ENCODE measurements around the gene CNTNAP2. TPM values are rescaled to one million over a fixed set of nuclear protein-coding genes. Genes with fewer than 3 reads are reported as not detected.

Gene CNTNAP2
- total and polyA plus RNA-seq, 2 experiments from 2014 or later = not detected

DNA sequence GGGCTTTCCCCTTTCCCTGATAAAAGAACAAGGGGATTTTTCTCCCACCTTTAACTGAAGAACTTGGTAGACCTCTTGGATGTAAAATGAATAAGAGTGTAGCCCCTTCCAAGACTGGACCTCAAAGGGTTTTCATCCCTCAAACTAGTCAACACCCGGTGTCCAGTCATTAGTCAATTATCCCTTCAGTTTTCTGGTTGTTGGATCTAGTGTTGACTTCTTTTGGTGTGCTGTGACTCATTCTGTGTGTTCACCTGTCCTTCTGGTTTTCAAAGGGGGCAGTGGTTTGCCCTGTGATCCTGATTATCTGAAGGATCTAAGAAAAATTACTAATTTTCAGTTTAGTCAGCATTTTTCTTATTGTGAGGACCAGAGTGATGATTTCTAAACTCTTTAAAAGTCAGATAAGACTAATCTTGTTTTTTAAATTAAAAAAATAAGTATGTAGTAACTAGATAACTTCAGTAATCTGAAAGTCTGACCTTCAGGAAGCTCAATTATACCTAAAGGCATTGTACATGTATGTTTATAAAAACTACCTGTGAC lies 583.5 kb downstream of the CNTNAP2 start:
- 24 to 45% methylated on average over 1 of the region's 1 CpG for WGBS, 2 experiments (ENCODE audit: low coverage in 1 of 2, low lambda C conversion rate in 2 of 2, missing lambda C conversion rate in 2 of 2)
- TF ChIP-seq EZH2phosphoT487 (IDR thresholded peaks at IDR 0.05; ENCODE audit: insufficient read depth, low read depth) (no peak), EZH2 (IDR thresholded peaks at IDR 0.05; ENCODE audit: insufficient read depth, poor library complexity, severe bottlenecking) (no peak)

DNA sequence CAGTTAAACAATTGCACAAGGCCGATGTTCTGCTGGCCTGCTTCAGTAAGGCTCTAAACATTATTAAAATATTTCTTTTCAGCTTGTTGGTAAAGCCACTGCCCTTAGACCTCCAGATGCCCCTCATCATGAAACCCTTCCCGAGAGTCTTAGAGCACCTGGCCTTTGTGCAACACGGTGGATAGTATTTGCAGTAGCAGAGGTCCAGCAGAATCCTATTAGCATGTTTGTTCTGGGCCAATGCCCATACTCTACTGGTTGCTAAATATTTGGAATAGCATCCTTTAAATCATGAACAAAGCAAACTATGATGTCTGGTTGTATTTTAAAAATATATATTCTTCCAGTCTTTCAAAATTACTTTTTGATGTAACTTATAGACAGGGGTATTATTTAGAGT lies 584.6 kb downstream of the CNTNAP2 start:
- Histone ChIP-seq H4K20me1 (ENCODE audit: insufficient read depth) (no peaks in the 10 kb centered on the region), H3K4me2 (ENCODE audit: unreplicated experiment) (no peak overlapping the region), H3K9me3 (ENCODE audit: low read depth) (no peaks in the 10 kb centered on the region), H3K9ac (no peak overlapping the region), H3K27ac (no peak overlapping the region), H3K4me3 (no peak overlapping the region), H3K9me2 (ENCODE audit: insufficient read depth) (no peaks in the 10 kb centered on the region), H3F3A (ENCODE audit: insufficient read depth) (no peaks in the 10 kb centered on the region), H3K36me3 (ENCODE audit: low read depth) (no peaks in the 10 kb centered on the region), H2AFZ (no peak overlapping the region), H3K79me2 (ENCODE audit: insufficient read depth) (no peaks in the 10 kb centered on the region), H3K27me3 (replicated peaks; ENCODE audit: insufficient read depth) (no peaks in the 10 kb centered on the region), H3K4me1 (ENCODE audit: insufficient read depth) (no peaks in the 10 kb centered on the region)
- TF ChIP-seq EZH2phosphoT487 (IDR thresholded peaks at IDR 0.05; ENCODE audit: insufficient read depth, low read depth) (no peak), EZH2 (IDR thresholded peaks at IDR 0.05; ENCODE audit: insufficient read depth, poor library complexity, severe bottlenecking) (no peak)
- WGBS, 2 experiments (ENCODE audit: low coverage in 1 of 2, low lambda C conversion rate in 2 of 2, missing lambda C conversion rate in 2 of 2) = 7 to 13% methylated on average over 3 of the region's 3 CpGs
- DNase-seq = no peak
- in situ Hi-C loops (cut with MboI) = no loop called here

More for the DNA sequence above, 583.5 kb downstream of the CNTNAP2 start:
- H3K27ac ChIP-seq = no peak overlapping the region
- H2AFZ ChIP-seq = no peak overlapping the region
- no peaks in the 10 kb centered on the region for H3K9me2 ChIP-seq (ENCODE audit: insufficient read depth)
- no peak for DNase-seq
- H3K9me3 ChIP-seq (ENCODE audit: low read depth) = no peaks in the 10 kb centered on the region
- H3K4me1 ChIP-seq (ENCODE audit: insufficient read depth) = no peaks in the 10 kb centered on the region
- H3F3A ChIP-seq (ENCODE audit: insufficient read depth) = no peaks in the 10 kb centered on the region
- H3K4me3 ChIP-seq = no peak overlapping the region
- no peak overlapping the region for H3K4me2 ChIP-seq (ENCODE audit: unreplicated experiment)
- no peaks in the 10 kb centered on the region for H3K36me3 ChIP-seq (ENCODE audit: low read depth)
- no peaks in the 10 kb centered on the region for H3K79me2 ChIP-seq (ENCODE audit: insufficient read depth)
- in situ Hi-C loops (cut with MboI) = no loop called here
- no peaks in the 10 kb centered on the region for H3K27me3 ChIP-seq (replicated peaks; ENCODE audit: insufficient read depth)
- no peaks in the 10 kb centered on the region for H4K20me1 ChIP-seq (ENCODE audit: insufficient read depth)
- no peak overlapping the region for H3K9ac ChIP-seq

DNA sequence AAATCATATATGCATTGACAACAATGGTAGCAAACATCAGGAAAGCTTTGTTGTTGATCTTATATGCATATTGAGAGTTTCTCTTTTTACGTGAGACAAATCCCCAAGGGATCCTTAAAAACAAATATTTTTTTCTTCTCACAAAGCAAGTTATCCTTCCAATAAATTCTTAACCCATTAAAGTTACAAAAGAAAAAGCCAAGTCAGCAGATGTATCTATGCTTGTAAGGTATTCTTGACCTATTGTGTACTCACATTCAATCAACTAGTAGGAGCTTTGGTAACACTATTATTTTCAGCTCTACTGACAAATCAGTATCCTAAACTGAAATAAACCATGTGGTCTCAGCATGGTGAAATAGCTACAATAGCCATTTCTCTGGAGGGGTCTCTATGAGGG lies 586.3 kb downstream of the CNTNAP2 start:
- Histone ChIP-seq H3F3A (ENCODE audit: insufficient read depth) (no peaks in the 10 kb centered on the region), H3K36me3 (ENCODE audit: low read depth) (no peaks in the 10 kb centered on the region), H3K9me2 (ENCODE audit: insufficient read depth) (no peaks in the 10 kb centered on the region), H3K9me3 (ENCODE audit: low read depth) (no peaks in the 10 kb centered on the region), H3K79me2 (ENCODE audit: insufficient read depth) (no peaks in the 10 kb centered on the region), H3K27ac (no peak overlapping the region), H3K4me1 (ENCODE audit: insufficient read depth) (no peaks in the 10 kb centered on the region), H3K4me2 (ENCODE audit: unreplicated experiment) (no peak overlapping the region), H3K27me3 (replicated peaks; ENCODE audit: insufficient read depth) (no peaks in the 10 kb centered on the region), H3K4me3 (no peak overlapping the region), H3K9ac (no peak overlapping the region), H2AFZ (no peak overlapping the region), H4K20me1 (ENCODE audit: insufficient read depth) (no peaks in the 10 kb centered on the region)
- no peak for TF ChIP-seq EZH2 (IDR thresholded peaks at IDR 0.05; ENCODE audit: insufficient read depth, poor library complexity, severe bottlenecking)
- TF ChIP-seq EZH2phosphoT487 (IDR thresholded peaks at IDR 0.05; ENCODE audit: insufficient read depth, low read depth) = no peak
- no peak for DNase-seq
- in situ Hi-C loops (cut with MboI) = no loop called here
- 0% methylated on average over 1 of the region's 1 CpG for WGBS, 2 experiments (ENCODE audit: low coverage in 1 of 2, low lambda C conversion rate in 2 of 2, missing lambda C conversion rate in 2 of 2)

GRCh38 chr7:146709451-146710027 lies 592.9 kb downstream of the CNTNAP2 start:
- no peaks in the 10 kb centered on the region for H3K9me3 ChIP-seq (ENCODE audit: low read depth)
- TF ChIP-seq EZH2phosphoT487 (IDR thresholded peaks at IDR 0.05; ENCODE audit: insufficient read depth, low read depth) (no peak), EZH2 (IDR thresholded peaks at IDR 0.05; ENCODE audit: insufficient read depth, poor library complexity, severe bottlenecking) (no peak)
- H3K27ac ChIP-seq = no peak overlapping the region
- in situ Hi-C loops (cut with MboI) = no loop called here
- H2AFZ ChIP-seq = no peak overlapping the region
- H3K4me2 ChIP-seq (ENCODE audit: unreplicated experiment) = no peak overlapping the region
- H3F3A ChIP-seq (ENCODE audit: insufficient read depth) = no peaks in the 10 kb centered on the region
- H3K9me2 ChIP-seq (ENCODE audit: insufficient read depth) = no peaks in the 10 kb centered on the region
- H3K27me3 ChIP-seq (replicated peaks; ENCODE audit: insufficient read depth) = no peaks in the 10 kb centered on the region
- H3K4me3 ChIP-seq = no peak overlapping the region
- H3K9ac ChIP-seq = no peak overlapping the region
- 3% methylated on average over 4 of the region's 4 CpGs for WGBS, 2 experiments (ENCODE audit: low coverage in 1 of 2, low lambda C conversion rate in 2 of 2, missing lambda C conversion rate in 2 of 2)
- DNase-seq = no peak
- no peaks in the 10 kb centered on the region for H3K36me3 ChIP-seq (ENCODE audit: low read depth)
- H3K4me1 ChIP-seq (ENCODE audit: insufficient read depth) = no peaks in the 10 kb centered on the region
- no peaks in the 10 kb centered on the region for H3K79me2 ChIP-seq (ENCODE audit: insufficient read depth)
- H4K20me1 ChIP-seq (ENCODE audit: insufficient read depth) = no peaks in the 10 kb centered on the region

All from GM23248 (cell line).